H9 (cell line): ENCODE results near the gene TTC32. TPM values are rescaled to one million over a fixed set of nuclear protein-coding genes. Genes with fewer than 3 reads are reported as not detected.

Experiments used
- DNase-seq: peaks from one replicate; pipeline ENCODE4 v3.0.0-alpha.2; 2017
- H2AFZ ChIP-seq: one replicate; pipeline ENCODE4 v1.6.1; 2013; ENCODE audit warnings: mild to moderate bottlenecking, low read length, control low read depth, moderate library complexity
- H2AK5ac ChIP-seq: 2 replicates; pipeline ENCODE4 v1.6.1; 2013; ENCODE audit warnings: low read length, control low read depth, mixed read lengths; ENCODE audit not compliant: insufficient read length
- H2BK120ac ChIP-seq: one replicate; pipeline ENCODE4 v1.6.1; 2013; ENCODE audit warnings: low read depth, mild to moderate bottlenecking, low read length, control low read depth, inconsistent platforms; ENCODE audit not compliant: poor library complexity, severe bottlenecking
- H2BK12ac ChIP-seq: 2 replicates; pipeline ENCODE4 v1.6.1; 2013; ENCODE audit warnings: low read length, control low read depth, mixed read lengths, low read depth; ENCODE audit not compliant: insufficient read length
- H2BK15ac ChIP-seq: 2 replicates; pipeline ENCODE4 v1.6.1; 2013; ENCODE audit warnings: low read depth, low read length, control low read depth
- H2BK20ac ChIP-seq: one replicate; pipeline ENCODE4 v1.6.1; 2013; ENCODE audit warnings: low read depth, mild to moderate bottlenecking, low read length, control low read depth, inconsistent platforms; ENCODE audit not compliant: poor library complexity, severe bottlenecking
- H2BK5ac ChIP-seq: 2 replicates; pipeline ENCODE4 v1.6.1; 2013; ENCODE audit warnings: low read length, control low read depth, mixed read lengths; ENCODE audit not compliant: insufficient read length
- H3K14ac ChIP-seq: 2 replicates; pipeline ENCODE4 v1.6.1; 2013; ENCODE audit warnings: low read length, control low read depth; ENCODE audit not compliant: insufficient read depth
- H3K18ac ChIP-seq: 2 replicates; pipeline ENCODE4 v1.6.1; 2013; ENCODE audit warnings: low read depth, mild to moderate bottlenecking, mixed read lengths, low read length, control low read depth; ENCODE audit not compliant: insufficient read length
- H3K23ac ChIP-seq: 2 replicates; pipeline ENCODE4 v1.6.1; 2013; ENCODE audit warnings: low read length, control low read depth, mixed read lengths, low read depth; ENCODE audit not compliant: insufficient read length
- H3K23me2 ChIP-seq: 2 replicates; pipeline ENCODE4 v1.6.1; 2013; ENCODE audit warnings: low read depth, mild to moderate bottlenecking, mixed read lengths, low read length, control low read depth; ENCODE audit not compliant: insufficient read length, poor library complexity, severe bottlenecking
- H3K27ac ChIP-seq: 2 replicates; pipeline ENCODE4 v1.5.1; 2013; ENCODE audit warnings: low read length, control low read depth, mixed read lengths, low read depth; ENCODE audit not compliant: insufficient read length
- H3K27me3 ChIP-seq: 2 replicates; pipeline ENCODE4 v1.6.1; 2013; ENCODE audit warnings: low read length, control low read depth, inconsistent platforms; ENCODE audit not compliant: insufficient read depth
- H3K4ac ChIP-seq: 2 replicates; pipeline ENCODE4 v1.6.1; 2013; ENCODE audit warnings: low read depth, mild to moderate bottlenecking, control low read depth, inconsistent platforms, low read length, moderate library complexity
- H3K4me1 ChIP-seq: 2 replicates; pipeline ENCODE4 v1.6.1; 2013; ENCODE audit warnings: low read length, control low read depth, inconsistent platforms; ENCODE audit not compliant: insufficient read depth
- H3K4me2 ChIP-seq: 2 replicates; pipeline ENCODE4 v1.6.1; 2013; ENCODE audit warnings: low read length, control low read depth, mixed read lengths; ENCODE audit not compliant: insufficient read length, insufficient read depth
- H3K56ac ChIP-seq: 2 replicates; pipeline ENCODE4 v1.6.1; 2013; ENCODE audit warnings: low read depth, mild to moderate bottlenecking, mixed read lengths, low read length, control low read depth; ENCODE audit not compliant: insufficient read length
- H3K79me1 ChIP-seq: 2 replicates; pipeline ENCODE4 v1.6.1; 2013; ENCODE audit warnings: low read depth, mild to moderate bottlenecking, moderate library complexity, low read length, control low read depth, inconsistent platforms; ENCODE audit not compliant: insufficient read depth, poor library complexity, severe bottlenecking
- H3K79me2 ChIP-seq: 2 replicates; pipeline ENCODE4 v1.6.1; 2013; ENCODE audit warnings: low read length, control low read depth, inconsistent platforms; ENCODE audit not compliant: insufficient read depth
- H3K9ac ChIP-seq: 2 replicates; pipeline ENCODE4 v1.6.1; 2013; ENCODE audit warnings: low read length, control low read depth, mixed read lengths; ENCODE audit not compliant: insufficient read length; ENCODE audit errors: extremely low read depth
- H3K9me3 ChIP-seq: one replicate; pipeline ENCODE4 v1.6.1; 2013; ENCODE audit warnings: low read depth, low read length, inconsistent platforms; ENCODE audit not compliant: control insufficient read depth
- H3T11ph ChIP-seq: one replicate; pipeline ENCODE4 v1.6.1; 2013; ENCODE audit warnings: mild to moderate bottlenecking, low read length, control low read depth, inconsistent platforms
- H4K20me1 ChIP-seq: one replicate; pipeline ENCODE4 v1.6.1; 2013; ENCODE audit not compliant: control insufficient read depth, insufficient read length, insufficient read depth
- H4K5ac ChIP-seq: 2 replicates; pipeline ENCODE4 v1.6.1; 2013; ENCODE audit warnings: low read depth, mild to moderate bottlenecking, mixed read lengths, low read length, control low read depth; ENCODE audit not compliant: insufficient read length
- H4K8ac ChIP-seq: replicated peaks from 2 replicates; pipeline ENCODE4 v1.6.1; 2013; ENCODE audit warnings: low read length, control low read depth, mixed read lengths, low read depth; ENCODE audit not compliant: insufficient read length
- H4K91ac ChIP-seq: 2 replicates; pipeline ENCODE4 v1.6.1; 2013; ENCODE audit warnings: low read depth, mild to moderate bottlenecking, moderate library complexity, mixed read lengths, low read length, control low read depth; ENCODE audit not compliant: insufficient read length
- H3K27ac Mint-ChIP-seq, 3 experiments: 2 replicates in 2 of 3; 3 replicates in 1 of 3; pipeline ENCODE4 v1.8.0; 2020 to 2021; ENCODE audit warnings: mixed read lengths in 3 of 3, mild to moderate bottlenecking in 1 of 3, moderate library complexity in 1 of 3
- H3K27me3 Mint-ChIP-seq: 2 replicates; pipeline ENCODE4 v1.8.0; 2021; ENCODE audit warnings: low read depth, mild to moderate bottlenecking, moderate library complexity, mixed read lengths
- H3K36me3 Mint-ChIP-seq, 3 experiments: 2 replicates in 2 of 3; 3 replicates in 1 of 3; pipeline ENCODE4 v1.8.0; 2020 to 2021; ENCODE audit warnings: low read depth in 3 of 3, mixed read lengths in 3 of 3; ENCODE audit not compliant: insufficient read depth in 1 of 3
- H3K4me1 Mint-ChIP-seq, 2 experiments: 2 replicates each; pipeline ENCODE4 v1.8.0; 2020; ENCODE audit warnings: mixed read lengths in 2 of 2
- H3K4me3 Mint-ChIP-seq, 2 experiments: 2 replicates in 1 of 2; 3 replicates in 1 of 2; pipeline ENCODE4 v1.8.0; 2020 to 2021; ENCODE audit warnings: mild to moderate bottlenecking in 2 of 2, mixed read lengths in 2 of 2, moderate library complexity in 1 of 2
- H3K9me3 Mint-ChIP-seq, 2 experiments: 2 replicates in 1 of 2; 3 replicates in 1 of 2; pipeline ENCODE4 v1.8.0; 2020; ENCODE audit warnings: mild to moderate bottlenecking in 2 of 2, mixed read lengths in 2 of 2, moderate library complexity in 1 of 2
- CTCF ChIP-seq: fragments of 200-600 bp; sonication (generic); conservative IDR thresholded peaks from 3 replicates; pipeline ENCODE4 v1.8.0; 2021; ENCODE audit warnings: antibody characterized with exemption, mild to moderate bottlenecking
- WGBS: extraction: QIAGEN DNeasy Blood & Tissue Kit; methylation state at CpG from one replicate; pipeline ENCODE4 v1.1.7; 2013; ENCODE audit warnings: missing lambda C conversion rate, low lambda C conversion rate, mixed read lengths; ENCODE audit not compliant: insufficient read length; ENCODE audit errors: extremely low coverage; 5-methylcytosine and 5-hydroxymethylcytosine counted together
- total RNA-seq: library from RNA; stranded (reverse); gene quantifications from 2 replicates; pipeline ENCODE4 v1.2.1, GENCODE V29; 2021

TTC32 gene
- total RNA-seq, 1 experiment from 2014 or later, result 8.9 TPM

- WGBS, result no CpG with 5 or more reads among the region's 1 CpG
- DNase-seq, result no peak
- Mint-ChIP-seq H3K4me1 (no peaks in the 10 kb centered on the region), H3K9me3 (no peaks in the 10 kb centered on the region), H3K27ac (no peak overlapping the region), H3K27me3 (peaks cover 10% of the 10 kb centered on the region), H3K36me3 (no peaks in the 10 kb centered on the region), H3K4me3 (no peak overlapping the region)
- Histone ChIP-seq H3T11ph (no peak overlapping the region), H2BK120ac (no peak overlapping the region), H3K9me3 (no peaks in the 10 kb centered on the region), H2AFZ (no peak overlapping the region), H3K18ac (no peak overlapping the region), H3K27ac (no peak overlapping the region), H3K4me1 (no peaks in the 10 kb centered on the region), H3K79me1 (no peaks in the 10 kb centered on the region), H3K23ac (no peak overlapping the region), H3K14ac (no peak overlapping the region), H3K9ac (no peak overlapping the region), H2BK15ac (no peak overlapping the region), H3K79me2 (no peaks in the 10 kb centered on the region), H3K56ac (no peak overlapping the region), H4K8ac (no peak overlapping the region), H4K5ac (no peak overlapping the region), H3K23me2 (no peaks in the 10 kb centered on the region), H2AK5ac (no peak overlapping the region), H3K4me2 (no peak overlapping the region), H2BK12ac (no peak overlapping the region), H4K91ac (no peak overlapping the region), H2BK5ac (no peak overlapping the region), H3K4ac (no peak overlapping the region), H2BK20ac (no peak overlapping the region), H4K20me1 (no peaks in the 10 kb centered on the region), H3K27me3 (no peaks in the 10 kb centered on the region)
- TF ChIP-seq CTCF, result no peak
Observed at GRCh38 chr2:19875280-19875679, 26.5 kb downstream of the TTC32 start.
